A549 (cell line): ENCODE measurements around the gene ANKS1B. TPM values are rescaled to one million over a fixed set of nuclear protein-coding genes. Genes with fewer than 3 reads are reported as not detected.

ENCODE experiments used
- ATAC-seq, 2 experiments: fragments of 200-7000 bp in 1 of 2; fragments of >200 bp in 1 of 2; cut with Nextera tagmentation in 1 of 2; cut with Tn5 transposase in 1 of 2; 3 replicates each; pipeline versions ENCODE4 v1.8.0 to v1.9.1; 2018 to 2020; ENCODE audit warnings: mild to moderate bottlenecking in 1 of 2, moderate library complexity in 1 of 2
- CTCF ChIA-PET: fragments of 300-600 bp; sonication (Branson Sonifier 250); formaldehyde crosslinking; extraction: SDS; loops from one replicate; lab custom pipeline; 2021; ENCODE audit warnings: antibody characterized with exemption, inconsistent platforms; lab: Yijun Ruan, JAX
- POLR2A ChIA-PET: fragments of 350-600 bp; formaldehyde crosslinking; extraction: SDS; loops from one replicate; lab custom pipeline; 2021; ENCODE audit warnings: antibody characterized with exemption, inconsistent platforms; lab: Yijun Ruan, JAX
- DNase-seq, 2 experiments: peaks; one replicate each; pipeline versions ENCODE4 v3.0.0 to v3.0.0-alpha.2; 2011 to 2016; ENCODE audit warnings: low read depth in 1 of 2, low spot score in 1 of 2
- FAIRE-seq: peaks from 2 replicates; lab custom pipeline; 2011; peaks lifted over from hg19 to GRCh38; lab: Jason Lieb, UNC
- H3K27ac ChIP-seq, 2 experiments: fragments of >200 bp; sonication (Bioruptor Twin); formaldehyde crosslinking; 3 replicates each; pipeline ENCODE4 v1.5.1; 2016 to 2017
- H3K4me1 ChIP-seq: fragments of >200 bp; sonication (Bioruptor Twin); formaldehyde crosslinking; 3 replicates; pipeline ENCODE4 v1.6.1; 2016
- H3K4me2 ChIP-seq: fragments of >200 bp; sonication (Bioruptor Twin); formaldehyde crosslinking; 3 replicates; pipeline ENCODE4 v1.6.1; 2016
- H3K4me3 ChIP-seq: fragments of >200 bp; sonication (Bioruptor Twin); formaldehyde crosslinking; 3 replicates; pipeline ENCODE4 v1.5.1; 2016
- H3K9me3 ChIP-seq: fragments of >200 bp; sonication (Bioruptor Twin); formaldehyde crosslinking; 3 replicates; pipeline ENCODE4 v1.6.1; 2016
- BCL3 ChIP-seq: fragments of >200 bp; sonication (Bioruptor Twin); formaldehyde crosslinking; IDR thresholded peaks from 3 replicates; pipeline ENCODE4 v1.6.1; 2016
- CBX2 ChIP-seq: fragments of 200-600 bp; sonication (generic); IDR thresholded peaks from 2 replicates; pipeline ENCODE4 v1.6.1; 2016; ENCODE audit warnings: low read depth, mild to moderate bottlenecking, borderline replicate concordance
- CEBPB ChIP-seq, 2 experiments: fragments of >200 bp in 1 of 2; sonication (Bioruptor Twin) in 1 of 2; formaldehyde crosslinking in 1 of 2; IDR thresholded peaks; 2 replicates each; pipeline ENCODE4 v1.6.1; 2012 to 2016
- CTCF ChIP-seq: fragments of >200 bp; sonication (Bioruptor Twin); formaldehyde crosslinking; IDR thresholded peaks from 3 replicates; pipeline ENCODE4 v1.5.1; 2016
- EHF ChIP-seq: fragments of 250-450 bp; sonication (Bioruptor Pico); IDR thresholded peaks from 2 replicates; pipeline ENCODE4 v1.5.0; 2020; ENCODE audit warnings: mild to moderate bottlenecking
- FOXS1 ChIP-seq: fragments of 250-450 bp; sonication (Bioruptor Pico); IDR thresholded peaks from 2 replicates; pipeline ENCODE4 v1.5.0; 2020; ENCODE audit warnings: mild to moderate bottlenecking, moderate library complexity
- HMGXB4 ChIP-seq: fragments of 250-450 bp; sonication (Bioruptor Pico); IDR thresholded peaks from 2 replicates; pipeline ENCODE4 v1.5.0; 2021; ENCODE audit warnings: mild to moderate bottlenecking, moderate library complexity, borderline replicate concordance
- HOXA7 ChIP-seq: fragments of 250-450 bp; sonication (Bioruptor Pico); IDR thresholded peaks from 2 replicates; pipeline ENCODE4 v1.5.0; 2020; ENCODE audit warnings: mild to moderate bottlenecking, moderate library complexity
- HOXB5 ChIP-seq: fragments of 250-450 bp; sonication (Bioruptor Pico); IDR thresholded peaks from 2 replicates; pipeline ENCODE4 v1.5.0; 2020; ENCODE audit warnings: mild to moderate bottlenecking, moderate library complexity
- KDM1A ChIP-seq: fragments of 200-600 bp; sonication (generic); IDR thresholded peaks from 2 replicates; pipeline ENCODE4 v1.6.1; 2016; ENCODE audit warnings: low read depth, mild to moderate bottlenecking
- MAFK ChIP-seq: fragments of 450-650 bp; IDR thresholded peaks from 2 replicates; pipeline ENCODE4 v1.6.1; 2014; ENCODE audit not compliant: partially characterized antibody
- MAZ ChIP-seq: fragments of 150-350 bp; IDR thresholded peaks from 2 replicates; pipeline ENCODE4 v1.6.1; 2014; ENCODE audit warnings: antibody characterized with exemption, low read depth, low read length, borderline replicate concordance
- PHF8 ChIP-seq: fragments of 200-600 bp; sonication (generic); IDR thresholded peaks from 2 replicates; pipeline ENCODE4 v1.6.1; 2016; ENCODE audit warnings: low read depth, mild to moderate bottlenecking, antibody characterized with exemption, moderate library complexity, borderline replicate concordance
- POLR2AphosphoS2 ChIP-seq: conservative IDR thresholded peaks from 2 replicates; pipeline ENCODE4 v1.6.1; 2012; ENCODE audit warnings: low read length, improper control_type of control experiment, inconsistent platforms
- RNF2 ChIP-seq: fragments of 200-600 bp; sonication (generic); IDR thresholded peaks from 2 replicates; pipeline ENCODE4 v1.6.1; 2016; ENCODE audit warnings: low read depth, mild to moderate bottlenecking, antibody characterized with exemption, moderate library complexity, borderline replicate concordance
- SMC3 ChIP-seq: fragments of >200 bp; sonication (Bioruptor Twin); formaldehyde crosslinking; IDR thresholded peaks from 3 replicates; pipeline ENCODE4 v1.6.1; 2018; ENCODE audit warnings: inconsistent platforms
- SREBF2 ChIP-seq: fragments of 450-650 bp; IDR thresholded peaks from 2 replicates; pipeline ENCODE4 v1.6.1; 2014; ENCODE audit warnings: mild to moderate bottlenecking, moderate library complexity
- TFCP2L1 ChIP-seq: fragments of 250-450 bp; sonication (Bioruptor Pico); IDR thresholded peaks from 2 replicates; pipeline ENCODE4 v1.5.0; 2021; ENCODE audit warnings: mild to moderate bottlenecking
- USF2 ChIP-seq: fragments of 450-650 bp; IDR thresholded peaks from 2 replicates; pipeline ENCODE4 v1.6.1; 2014; ENCODE audit warnings: antibody characterized with exemption
- ZC3H11A ChIP-seq: fragments of 450-650 bp; IDR thresholded peaks from 2 replicates; pipeline ENCODE4 v1.6.1; 2014; ENCODE audit warnings: antibody characterized with exemption, mild to moderate bottlenecking
- WGBS: methylation state at CpG from one replicate; pipeline ENCODE4 v1.1.6; 2017; ENCODE audit errors: missing lambda C conversion rate; 5-methylcytosine and 5-hydroxymethylcytosine counted together
- polyA plus RNA-seq, 4 experiments: library from polyadenylated mRNA; depleted of rRNA in 3 of 4; stranded (reverse); fragments of >200 nt; fragmentation: RNase III in 1 of 4; extraction: RNeasy Plus Mini Kit Qiagen cat#74134 plus additional on column Dnase treatment in 1 of 4; gene quantifications; 2 replicates in 3 of 4; 3 replicates in 1 of 4; pipeline ENCODE4 v1.2.3, GENCODE V29; 2011 to 2017

ANKS1B gene
- polyA plus RNA-seq, 2 of the 4 experiments (the other 2 are of a cell fraction) = 1.5 to 2.2 TPM

GRCh38 chr12:99235381-99235780 is 749.4 kb downstream of the ANKS1B start:
- no peak for ATAC-seq
- Histone ChIP-seq H3K27ac (no peak overlapping the region), H3K9me3 (no peaks in the 10 kb centered on the region; the same call in 2 of the 3 replicates), H3K4me2 (no peak overlapping the region)
- no peak for FAIRE-seq
- TF ChIP-seq POLR2AphosphoS2 (no peak), CTCF (no peak), RNF2 (no peak), HMGXB4 (CRISPR knock-in tag) (no peak), FOXS1 (CRISPR knock-in tag) (no peak), CEBPB (IDR thresholded peaks at IDR 0.05) (no peak), BCL3 (no peak), TFCP2L1 (no peak), HOXA7 (no peak), CBX2 (no peak), SREBF2 (no peak), KDM1A (no peak), USF2 (no peak), HOXB5 (CRISPR knock-in tag) (no peak), ZC3H11A (no peak), MAZ (no peak), EHF (no peak), PHF8 (no peak), SMC3 (no peak)
- TF ChIP-seq, all 56 proteins: peak for 0
- DNase-seq = no peak
- ChIA-PET CTCF (no interaction called here), POLR2A (no interaction called here)
- 2% methylated on average over 3 of the region's 3 CpGs for WGBS
- H3K4me3 ChIP-seq = no peak overlapping the region
- no peaks in the 10 kb centered on the region for H3K4me1 ChIP-seq

- TF ChIP-seq MAFK (peak; percentile 85), TFCP2L1 (no peak)
- no peak for DNase-seq
- 12% methylated on average over 1 of the region's 1 CpG for WGBS
- ChIA-PET POLR2A (no interaction called here), CTCF (interaction anchor here (0.6 to 1.3 kb wide), 3 partner anchors 11 to 125 kb away, joined by 3 read pairs; no protein-coding TSS in a partner anchor)
- Histone ChIP-seq H3K4me2 (no peak overlapping the region), H3K27ac (no peak overlapping the region), H3K4me1 (no peaks in the 10 kb centered on the region), H3K9me3 (no peaks in the 10 kb centered on the region; the same call in 2 of the 3 replicates), H3K4me3 (no peak overlapping the region)
- ATAC-seq = no peak
- no peak for FAIRE-seq
Measured at GRCh38 chr12:99234702-99235101, 750.0 kb downstream of the ANKS1B start.
